ENCODE results near the gene CARS1.

The CARS1 gene

GRCh38 chr11:3014057-3014938, 42.9 kb downstream of the CARS1 start:
- no peak for TF ChIP-seq CTCF (conservative IDR thresholded peaks at IDR 0.05)
- no peak overlapping the region for H3K27ac ChIP-seq

GRCh38 chr11:3011891-3012885, 45.0 kb downstream of the CARS1 start:
- no peak for TF ChIP-seq CTCF (conservative IDR thresholded peaks at IDR 0.05)
- H3K27ac ChIP-seq: no peak overlapping the region

GRCh38 chr11:3010521-3011275, 46.5 kb downstream of the CARS1 start:
- no peak overlapping the region for H3K27ac ChIP-seq
- TF ChIP-seq CTCF (conservative IDR thresholded peaks at IDR 0.05): no peak

GRCh38 chr11:3010004-3010403, 47.2 kb downstream of the CARS1 start:
- TF ChIP-seq CTCF (conservative IDR thresholded peaks at IDR 0.05): no peak
- no peak overlapping the region for H3K27ac ChIP-seq

- no peak overlapping the region for H3K27ac ChIP-seq
- TF ChIP-seq CTCF (conservative IDR thresholded peaks at IDR 0.05): no peak
Measured at GRCh38 chr11:3009481-3009880, 47.7 kb downstream of the CARS1 start.

- no peak for TF ChIP-seq CTCF (conservative IDR thresholded peaks at IDR 0.05)
- H3K27ac ChIP-seq: no peak overlapping the region
Measured at GRCh38 chr11:3008746-3009336, 48.4 kb downstream of the CARS1 start.

All from VCaP (cell line).